Measurements from ENCODE around the gene KLF13. TPM values are rescaled to one million over a fixed set of nuclear protein-coding genes. Genes with fewer than 3 reads are reported as not detected.

The KLF13 gene
- total RNA-seq, 1 donor from 2014 or later = 44.6 TPM

GRCh38 chr15:31337352-31338031, 10.9 kb downstream of the KLF13 start:
- Mint-ChIP-seq H3K4me3 (no peak overlapping the region), H3K4me1 (peaks cover 27% of the 10 kb centered on the region), H3K27me3 (ENCODE audit: low read depth) (no peaks in the 10 kb centered on the region), H3K27ac (ENCODE audit: unreplicated experiment) (no peak overlapping the region), H3K36me3 (ENCODE audit: low read depth) (no peaks in the 10 kb centered on the region), H3K9me3 (no peaks in the 10 kb centered on the region)
- no peak for TF ChIP-seq CTCF (conservative IDR thresholded peaks at IDR 0.05)
- DNase-seq (ENCODE audit: low read depth, low spot score) = no peak

GRCh38 chr15:31338318-31338878, 11.8 kb downstream of the KLF13 start:
- no peak for TF ChIP-seq CTCF (conservative IDR thresholded peaks at IDR 0.05)
- peak overlapping the region; percentile 67 for H3K27ac Mint-ChIP-seq (ENCODE audit: unreplicated experiment)
- no peaks in the 10 kb centered on the region for H3K9me3 Mint-ChIP-seq
- H3K4me3 Mint-ChIP-seq = no peak overlapping the region
- no peaks in the 10 kb centered on the region for H3K36me3 Mint-ChIP-seq (ENCODE audit: low read depth)
- no peak for DNase-seq (ENCODE audit: low read depth, low spot score)
- H3K4me1 Mint-ChIP-seq = peaks cover 28% of the 10 kb centered on the region
- no peaks in the 10 kb centered on the region for H3K27me3 Mint-ChIP-seq (ENCODE audit: low read depth)

GRCh38 chr15:31338879-31339557, 12.4 kb downstream of the KLF13 start:
- H3K9me3 Mint-ChIP-seq = no peaks in the 10 kb centered on the region
- H3K36me3 Mint-ChIP-seq (ENCODE audit: low read depth) = no peaks in the 10 kb centered on the region
- peaks cover 28% of the 10 kb centered on the region for H3K4me1 Mint-ChIP-seq
- H3K4me3 Mint-ChIP-seq = no peak overlapping the region
- DNase-seq (ENCODE audit: low read depth, low spot score) = no peak
- H3K27me3 Mint-ChIP-seq (ENCODE audit: low read depth) = no peaks in the 10 kb centered on the region
- no peak for TF ChIP-seq CTCF (conservative IDR thresholded peaks at IDR 0.05)
- H3K27ac Mint-ChIP-seq (ENCODE audit: unreplicated experiment) = peak overlapping the region; percentile 67

GRCh38 chr15:31339558-31339895, 12.9 kb downstream of the KLF13 start:
- DNase-seq (ENCODE audit: low read depth, low spot score) = no peak
- Mint-ChIP-seq H3K4me3 (no peak overlapping the region), H3K36me3 (ENCODE audit: low read depth) (no peaks in the 10 kb centered on the region), H3K4me1 (peaks cover 28% of the 10 kb centered on the region), H3K27ac (ENCODE audit: unreplicated experiment) (no peak overlapping the region), H3K27me3 (ENCODE audit: low read depth) (no peaks in the 10 kb centered on the region), H3K9me3 (no peaks in the 10 kb centered on the region)
- TF ChIP-seq CTCF (conservative IDR thresholded peaks at IDR 0.05) = no peak

GRCh38 chr15:31340047-31340446, 13.4 kb downstream of the KLF13 start:
- no peak overlapping the region for H3K4me3 Mint-ChIP-seq
- H3K4me1 Mint-ChIP-seq = peaks cover 25% of the 10 kb centered on the region
- no peak for DNase-seq (ENCODE audit: low read depth, low spot score)
- H3K36me3 Mint-ChIP-seq (ENCODE audit: low read depth) = no peaks in the 10 kb centered on the region
- H3K27ac Mint-ChIP-seq (ENCODE audit: unreplicated experiment) = no peak overlapping the region
- H3K27me3 Mint-ChIP-seq (ENCODE audit: low read depth) = no peaks in the 10 kb centered on the region
- H3K9me3 Mint-ChIP-seq = no peaks in the 10 kb centered on the region
- no peak for TF ChIP-seq CTCF (conservative IDR thresholded peaks at IDR 0.05)

Measured in neural crest cell (in vitro differentiated cells).